K562 (cell line): ENCODE measurements around the gene CRELD2. TPM values are rescaled to one million over a fixed set of nuclear protein-coding genes. Genes with fewer than 3 reads are reported as not detected.

Experiments
- ATAC-seq: fragments of 200-7000 bp; cut with Tn5 transposase; 3 replicates; pipeline ENCODE4 v1.9.1; 2020; ENCODE audit warnings: moderate library complexity
- BruUV-seq: library from RNA; stranded (reverse); fragments of 400-500 nt; replicated peaks from 2 replicates; lab custom pipeline; 2021; lab: Mats Ljungman, UMichigan
- CTCF ChIA-PET: fragments of 300-600 bp; formaldehyde crosslinking; extraction: SDS; loops from one replicate; lab custom pipeline; 2021; ENCODE audit warnings: low intra/inter-chr PET ratio; lab: Yijun Ruan, JAX
- POLR2A ChIA-PET: fragments of 300-600, 350-650 bp; sonication (Branson Sonifier 250); formaldehyde crosslinking; extraction: SDS; loops from one replicate; lab custom pipeline; 2021; ENCODE audit warnings: antibody characterized with exemption, inconsistent platforms; lab: Yijun Ruan, JAX
- DNase-seq, 4 experiments: peaks; one replicate each; pipeline versions ENCODE4 v3.0.0 to v3.0.0-alpha.2; 2011 to 2018; ENCODE audit warnings: low spot score in 3 of 4, mixed read lengths in 3 of 4; ENCODE audit errors: extremely low read depth in 1 of 4
- FAIRE-seq: peaks from 2 replicates; lab custom pipeline; 2011; peaks lifted over from hg19 to GRCh38; lab: Jason Lieb, UNC
- H2AFZ ChIP-seq: 2 replicates; pipeline ENCODE4 v1.6.0; 2011; ENCODE audit warnings: low read depth, low read length, control low read depth, inconsistent platforms
- H3K27ac ChIP-seq: fragments of 200-600 bp; 3 replicates; pipeline ENCODE4 v1.8.0; 2011; ENCODE audit warnings: low read depth, mild to moderate bottlenecking, control low read depth, inconsistent platforms, low read length, moderate library complexity, mixed read lengths; ENCODE audit errors: extremely low read depth
- H3K27me3 ChIP-seq, 2 experiments: fragments of 300-600 bp in 1 of 2; 2 replicates in 1 of 2; 3 replicates in 1 of 2; pipeline versions ENCODE4 v1.6.0 to v1.8.0; 2011; ENCODE audit warnings: inconsistent platforms in 2 of 2, low read length in 2 of 2, mild to moderate bottlenecking in 1 of 2, mixed read lengths in 1 of 2, moderate library complexity in 1 of 2; ENCODE audit not compliant: control insufficient read depth in 2 of 2, insufficient read depth in 2 of 2
- H3K36me3 ChIP-seq: fragments of 300-600 bp; 3 replicates; pipeline ENCODE4 v1.8.0; 2011; ENCODE audit warnings: mild to moderate bottlenecking, low read length, inconsistent platforms; ENCODE audit not compliant: control insufficient read depth, insufficient read depth
- H3K4me1 ChIP-seq, 2 experiments: fragments of 200-600 bp in 1 of 2; replicated peaks in 1 of 2; 2 replicates in 1 of 2; 3 replicates in 1 of 2; pipeline versions ENCODE4 v1.5.1 to v1.8.0; 2011; ENCODE audit warnings: inconsistent platforms in 2 of 2, low read length in 2 of 2, mild to moderate bottlenecking in 1 of 2, mixed read lengths in 1 of 2, moderate library complexity in 1 of 2; ENCODE audit not compliant: control insufficient read depth in 2 of 2, insufficient read depth in 2 of 2
- H3K4me2 ChIP-seq: 2 replicates; pipeline ENCODE4 v1.6.1; 2011; ENCODE audit warnings: low read length, control low read depth, inconsistent platforms, mixed read lengths; ENCODE audit not compliant: insufficient read depth
- H3K4me3 ChIP-seq: fragments of 200-600 bp; sonication (generic), shearing (Covaris generic); 2 replicates; pipeline ENCODE4 v1.5.1; 2016; ENCODE audit warnings: control low read depth, inconsistent platforms
- H3K79me2 ChIP-seq: fragments of 200-600 bp; 3 replicates; pipeline ENCODE4 v1.8.0; 2011; ENCODE audit warnings: low read length, inconsistent platforms; ENCODE audit not compliant: control insufficient read depth, insufficient read depth
- H3K9ac ChIP-seq, 2 experiments: 2 replicates each; pipeline versions ENCODE4 v1.6.0 to v1.6.1; 2011; ENCODE audit warnings: low read depth in 2 of 2, low read length in 2 of 2, control low read depth in 1 of 2, inconsistent platforms in 1 of 2, mild to moderate bottlenecking in 1 of 2, mixed read lengths in 1 of 2; ENCODE audit not compliant: insufficient read depth in 1 of 2
- H3K9me1 ChIP-seq: one replicate; pipeline ENCODE4 v1.6.0; 2011; ENCODE audit warnings: inconsistent platforms, mild to moderate bottlenecking, low read length, moderate library complexity; ENCODE audit not compliant: control insufficient read depth, insufficient read depth
- H3K9me3 ChIP-seq: replicated peaks from 2 replicates; pipeline ENCODE4 v1.5.1; 2011; ENCODE audit warnings: low read depth, low read length, inconsistent platforms; ENCODE audit not compliant: control insufficient read depth, insufficient read depth
- H4K20me1 ChIP-seq: replicated peaks from 2 replicates; pipeline ENCODE4 v1.6.1; 2011; ENCODE audit warnings: low read length, inconsistent platforms, mixed read lengths; ENCODE audit not compliant: control insufficient read depth, insufficient read depth
- CHD2 ChIP-seq: IDR thresholded peaks from 2 replicates; pipeline ENCODE4 v1.6.1; 2011; ENCODE audit warnings: low read depth, low read length
- KDM4B ChIP-seq, 2 experiments: fragments of 450-650 bp in 1 of 2; sonication (generic) in 1 of 2; IDR thresholded peaks; 2 replicates each; pipeline ENCODE4 v1.6.1; 2016 to 2017; ENCODE audit warnings: borderline replicate concordance in 2 of 2, antibody characterized with exemption in 1 of 2, low read depth in 1 of 2, mild to moderate bottlenecking in 1 of 2
- LARP7 ChIP-seq: fragments of 450-650 bp; IDR thresholded peaks from 2 replicates; pipeline ENCODE4 v1.6.1; 2016
- SMARCA5 ChIP-seq: fragments of 450-650 bp; IDR thresholded peaks from 2 replicates; pipeline ENCODE4 v1.6.1; 2016
- ZNF165 ChIP-seq: fragments of 250-450 bp; sonication (Bioruptor Pico); IDR thresholded peaks from 2 replicates; pipeline ENCODE4 v1.4.0; 2020; ENCODE audit warnings: borderline replicate concordance
- ZNF184 ChIP-seq: sonication (generic); formaldehyde crosslinking; IDR thresholded peaks from 2 replicates; pipeline ENCODE4 v1.5.0; 2020; ENCODE audit warnings: missing genetic modification reagents
- WGBS: fragments of 100-300 bp; shearing (Covaris generic); methylation state at CpG from one replicate; pipeline ENCODE4 v1.1.6; 2016; ENCODE audit warnings: low coverage, mixed read lengths; ENCODE audit not compliant: insufficient coverage; ENCODE audit errors: missing lambda C conversion rate; 5-methylcytosine and 5-hydroxymethylcytosine counted together
- in situ Hi-C: fragments of 300-500 bp; cut with MboI; formaldehyde crosslinking; loops from 4 replicates; pipeline ENCODE4 v1.15.0; 2018; ENCODE audit warnings: inconsistent platforms, mixed read lengths
- intact Hi-C: fragments of 100-400 bp; cut with micrococcal nuclease; formaldehyde crosslinking; loops from 2 replicates; pipeline ENCODE4 v1.14.2; 2022
- polyA plus RNA-seq, 8 experiments: library from polyadenylated mRNA; depleted of rRNA in 4 of 8; stranded (reverse) in 5 of 8; unstranded in 3 of 8; fragments of >200 nt; fragmentation: Nextera tagmentation in 2 of 8; fragmentation: Illumina TruSeq in 1 of 8; extraction: Ambion mirVana in 2 of 8; extraction: Trizol in 1 of 8; gene quantifications; 2 replicates each; pipeline versions ENCODE4 v1.2.1 to v1.2.3, GENCODE V29; 2011 to 2014; ENCODE audit warnings: inconsistent platforms in 1 of 8, missing spikeins in 1 of 8
- total RNA-seq, 7 experiments: library from RNA; depleted of rRNA in 6 of 7; stranded (reverse); fragments of >200 nt in 6 of 7; fragmentation: Illumina TruSeq in 2 of 7; extraction: Trizol in 2 of 7; gene quantifications; 2 replicates each; pipeline versions ENCODE4 v1.2.1 to v1.2.3, GENCODE V29; 2011 to 2021; ENCODE audit warnings: low replicate concordance in 1 of 7
- TF ChIP-seq, protein P1 (sequence below): sonication (generic); formaldehyde crosslinking; IDR thresholded peaks from 2 replicates; pipeline ENCODE4 v1.8.0; 2022; ENCODE audit warnings: mild to moderate bottlenecking, missing genetic modification reagents, borderline replicate concordance

CRELD2 gene
- total and polyA plus RNA-seq, 9 of the 15 experiments (the other 6 are each of a cell fraction or from before 2014, with no cell fraction given): 0.96 to 25.3 (median 8.8) TPM

DNA sequence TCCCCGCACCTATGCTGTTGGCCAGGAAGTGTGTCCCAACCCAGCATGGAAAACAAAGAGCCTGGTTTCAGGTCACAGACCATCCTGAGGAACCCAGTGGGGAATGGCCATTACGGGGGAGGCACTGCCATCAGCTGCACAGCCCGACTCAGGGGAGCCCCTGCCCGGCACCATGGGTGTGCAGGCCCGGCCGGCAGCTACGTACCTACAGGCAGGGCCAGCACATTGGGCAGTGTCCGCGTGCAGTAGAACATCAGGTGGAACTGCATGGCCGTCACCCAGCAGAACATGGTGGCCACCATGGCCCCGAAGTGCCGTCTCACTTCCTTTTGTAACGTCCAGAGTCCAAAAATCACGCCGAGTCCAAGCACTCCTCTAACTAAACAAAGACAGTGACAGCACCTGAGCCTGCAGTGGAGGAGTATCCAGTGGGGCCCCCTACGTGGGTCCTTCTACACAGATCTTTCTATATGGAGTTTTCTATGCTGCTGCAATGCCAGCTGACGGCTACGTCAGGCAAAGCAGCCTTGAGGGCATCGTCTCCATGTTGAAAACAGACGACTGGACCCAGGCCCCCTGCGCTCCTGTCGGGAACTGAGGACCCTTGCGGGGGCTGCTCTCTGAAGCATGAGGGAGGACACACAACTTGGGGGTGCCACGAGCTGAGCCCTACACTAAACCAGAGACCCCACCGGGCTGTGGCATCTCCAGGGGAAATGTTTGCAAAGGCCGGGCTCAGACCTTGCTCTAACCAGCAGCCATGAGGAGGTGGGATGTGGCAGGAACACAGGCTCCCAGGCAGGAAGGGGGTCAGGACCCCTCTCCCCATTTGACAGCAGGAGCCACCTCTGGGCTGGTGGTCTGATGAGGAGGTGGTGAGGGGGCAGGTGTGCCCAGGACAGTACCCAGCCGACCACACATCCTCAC, 7.9 kb upstream of the CRELD2 start:
- Histone ChIP-seq H3K27me3 (no peaks in the 10 kb centered on the region), H3K4me1 (peaks cover 0 to 12% of the 10 kb centered on the region in 2 experiments; a peak in 1 of 5 replicates)
- ChIA-PET CTCF (no interaction called here), POLR2A (no interaction called here)
- TF ChIP-seq ZNF184 (CRISPR knock-in tag) (no peak), LARP7 (no peak), SMARCA5 (no peak), KDM4B (IDR thresholded peaks at IDR 0.05; ENCODE audit: borderline replicate concordance in 2 of 2, low read depth in 1 of 2) (no peak), ZNF165 (CRISPR knock-in tag) (no peak), CHD2 (no peak)
- TF ChIP-seq, protein P1, sequence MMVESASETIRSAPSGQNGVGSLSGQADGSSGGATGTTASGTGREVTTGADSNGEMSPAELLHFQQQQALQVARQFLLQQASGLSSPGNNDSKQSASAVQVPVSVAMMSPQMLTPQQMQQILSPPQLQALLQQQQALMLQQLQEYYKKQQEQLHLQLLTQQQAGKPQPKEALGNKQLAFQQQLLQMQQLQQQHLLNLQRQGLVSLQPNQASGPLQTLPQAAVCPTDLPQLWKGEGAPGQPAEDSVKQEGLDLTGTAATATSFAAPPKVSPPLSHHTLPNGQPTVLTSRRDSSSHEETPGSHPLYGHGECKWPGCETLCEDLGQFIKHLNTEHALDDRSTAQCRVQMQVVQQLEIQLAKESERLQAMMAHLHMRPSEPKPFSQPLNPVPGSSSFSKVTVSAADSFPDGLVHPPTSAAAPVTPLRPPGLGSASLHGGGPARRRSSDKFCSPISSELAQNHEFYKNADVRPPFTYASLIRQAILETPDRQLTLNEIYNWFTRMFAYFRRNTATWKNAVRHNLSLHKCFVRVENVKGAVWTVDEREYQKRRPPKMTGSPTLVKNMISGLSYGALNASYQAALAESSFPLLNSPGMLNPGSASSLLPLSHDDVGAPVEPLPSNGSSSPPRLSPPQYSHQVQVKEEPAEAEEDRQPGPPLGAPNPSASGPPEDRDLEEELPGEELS (CRISPR knock-in tag): no peak
- TF ChIP-seq, all 486 proteins: peak for 0
- DNase-seq (no peak), FAIRE-seq (no peak), ATAC-seq (no peak)
- Histone ChIP-seq H4K20me1 (no peaks in the 10 kb centered on the region), H3K27ac (no peak overlapping the region), H3K9me1 (no peaks in the 10 kb centered on the region), H3K9ac (no peak overlapping the region), H2AFZ (no peak overlapping the region), H3K36me3 (peaks cover 14% of the 10 kb centered on the region; the same call in 2 of the 3 replicates), H3K4me3 (no peak overlapping the region), H3K4me2 (no peak overlapping the region), H3K9me3 (no peaks in the 10 kb centered on the region), H3K79me2 (no peaks in the 10 kb centered on the region)
- intact Hi-C loops (no loop called here), in situ Hi-C loops (loop anchor here (10.0 kb wide), 1 partner anchor 86 kb away; the partner anchor contains the start of gene BRD1)
- no TSS peak for BruUV-seq
- 86% methylated on average over 17 of the region's 27 CpGs for WGBS
